K562 (cell line): ENCODE measurements around the gene TSR3. TPM values are rescaled to one million over a fixed set of nuclear protein-coding genes. Genes with fewer than 3 reads are reported as not detected.

Source experiments
- BACH1 ChIP-seq: fragments of 200-800 bp; sonication (Bioruptor generic); IDR thresholded peaks from 2 replicates; pipeline ENCODE4 v1.6.1; 2016; ENCODE audit warnings: missing genetic modification characterization, missing compliant biosample characterization
- GATA2 ChIP-seq: sonication (generic); formaldehyde crosslinking; IDR thresholded peaks from 2 replicates; pipeline ENCODE4 v1.4.0; 2020; ENCODE audit warnings: mild to moderate bottlenecking, missing genetic modification reagents
- KDM2B ChIP-seq: fragments of 250-450 bp; sonication (Bioruptor Pico); IDR thresholded peaks from 2 replicates; pipeline ENCODE4 v1.8.0; 2021; ENCODE audit warnings: mild to moderate bottlenecking, moderate library complexity
- MCM3 ChIP-seq: fragments of 450-650 bp; IDR thresholded peaks from 2 replicates; pipeline ENCODE4 v1.6.1; 2016
- PREB ChIP-seq: sonication (generic); formaldehyde crosslinking; IDR thresholded peaks from 2 replicates; pipeline ENCODE4 v1.8.1; 2023; ENCODE audit warnings: mild to moderate bottlenecking, missing genetic modification reagents
- PRPF4 ChIP-seq: fragments of 200-400 bp; formaldehyde crosslinking; IDR thresholded peaks from one replicate; pipeline ENCODE4 v1.6.1; 2017; ENCODE audit warnings: low read length, low read depth, mild to moderate bottlenecking; ENCODE audit not compliant: insufficient read depth, poor library complexity, severe bottlenecking
- PURB ChIP-seq: sonication (generic); formaldehyde crosslinking; IDR thresholded peaks from 2 replicates; pipeline ENCODE4 v1.9.0; 2021; ENCODE audit warnings: low read depth, mild to moderate bottlenecking, missing genetic modification reagents
- SAP30 ChIP-seq: fragments of 200-600 bp; sonication (generic); IDR thresholded peaks from 2 replicates; pipeline ENCODE4 v1.6.1; 2012; ENCODE audit warnings: borderline replicate concordance, low read depth, mild to moderate bottlenecking, moderate library complexity, low read length, control low read depth, inconsistent platforms; ENCODE audit not compliant: insufficient read depth, poor library complexity, severe bottlenecking
- SLC30A9 ChIP-seq: fragments of 250-450 bp; sonication (Bioruptor Pico); IDR thresholded peaks from 2 replicates; pipeline ENCODE4 v1.8.0; 2022; ENCODE audit warnings: mild to moderate bottlenecking, moderate library complexity
- SRSF9 ChIP-seq: fragments of 200-400 bp; formaldehyde crosslinking; IDR thresholded peaks from 2 replicates; pipeline ENCODE4 v1.6.1; 2017; ENCODE audit warnings: low read depth, low read length, borderline replicate concordance
- STAT5A ChIP-seq: IDR thresholded peaks from 2 replicates; pipeline ENCODE4 v1.6.1; 2012; ENCODE audit warnings: low read length, inconsistent platforms, borderline replicate concordance
- TFAP4 ChIP-seq: sonication (generic); formaldehyde crosslinking; IDR thresholded peaks from 2 replicates; pipeline ENCODE4 v1.8.0; 2022; ENCODE audit warnings: missing genetic modification reagents, mild to moderate bottlenecking, moderate library complexity, borderline replicate concordance
- THAP7 ChIP-seq: fragments of 250-450 bp; sonication (Bioruptor Pico); IDR thresholded peaks from 2 replicates; pipeline ENCODE4 v1.5.0; 2021
- VEZF1 ChIP-seq: fragments of 200-800 bp; sonication (Bioruptor generic); IDR thresholded peaks from 2 replicates; pipeline ENCODE4 v1.6.1; 2017; ENCODE audit warnings: missing genetic modification characterization, missing compliant biosample characterization
- XRCC5 ChIP-seq: fragments of 200-400 bp; formaldehyde crosslinking; IDR thresholded peaks from 2 replicates; pipeline ENCODE4 v1.6.1; 2017; ENCODE audit warnings: low read depth, mild to moderate bottlenecking, low read length
- ZFP30 ChIP-seq: fragments of 250-450 bp; sonication (Bioruptor Pico); IDR thresholded peaks from 2 replicates; pipeline ENCODE4 v1.8.0; 2022; ENCODE audit warnings: moderate library complexity, mild to moderate bottlenecking, inconsistent platforms, borderline replicate concordance
- ZMIZ1 ChIP-seq, 2 experiments: fragments of 150-350 bp in 1 of 2; IDR thresholded peaks; 2 replicates each; pipeline ENCODE4 v1.6.1; 2012 to 2016; ENCODE audit warnings: low read depth in 2 of 2, low read length in 2 of 2, mild to moderate bottlenecking in 1 of 2, moderate library complexity in 1 of 2
- ZNF212 ChIP-seq: fragments of 450-650 bp; formaldehyde crosslinking; IDR thresholded peaks from 2 replicates; pipeline ENCODE4 v1.4.0; 2020; ENCODE audit warnings: mild to moderate bottlenecking
- ZNF830 ChIP-seq: fragments of 250-450 bp; sonication (Bioruptor Pico); IDR thresholded peaks from 2 replicates; pipeline ENCODE4 v1.5.0; 2021; ENCODE audit warnings: mild to moderate bottlenecking
- polyA plus RNA-seq, 8 experiments: library from polyadenylated mRNA; depleted of rRNA in 4 of 8; stranded (reverse) in 5 of 8; unstranded in 3 of 8; fragments of >200 nt; fragmentation: Nextera tagmentation in 2 of 8; fragmentation: Illumina TruSeq in 1 of 8; extraction: Ambion mirVana in 2 of 8; extraction: Trizol in 1 of 8; gene quantifications; 2 replicates each; pipeline versions ENCODE4 v1.2.1 to v1.2.3, GENCODE V29; 2011 to 2014; ENCODE audit warnings: inconsistent platforms in 1 of 8, missing spikeins in 1 of 8
- total RNA-seq, 7 experiments: library from RNA; depleted of rRNA in 6 of 7; stranded (reverse); fragments of >200 nt in 6 of 7; fragmentation: Illumina TruSeq in 2 of 7; extraction: Trizol in 2 of 7; gene quantifications; 2 replicates each; pipeline versions ENCODE4 v1.2.1 to v1.2.3, GENCODE V29; 2011 to 2021; ENCODE audit warnings: low replicate concordance in 1 of 7

TSR3 gene
- total and polyA plus RNA-seq, 9 of the 15 experiments (the other 6 are each of a cell fraction or from before 2014, with no cell fraction given) = 1.5 to 74.8 (median 16.5) TPM

- TF ChIP-seq THAP7 (CRISPR knock-in tag) (no peak), STAT5A (no peak), PURB (CRISPR knock-in tag) (no peak), ZNF830 (CRISPR knock-in tag) (no peak), GATA2 (CRISPR knock-in tag) (no peak), SLC30A9 (CRISPR knock-in tag) (no peak), SAP30 (no peak), MCM3 (no peak), XRCC5 (no peak), ZFP30 (CRISPR knock-in tag) (no peak), PRPF4 (no peak), ZNF212 (CRISPR knock-in tag) (no peak), PREB (CRISPR knock-in tag) (no peak), SRSF9 (no peak), TFAP4 (CRISPR knock-in tag) (no peak; the same call in 1 of the 2 replicates), BACH1 (tag) (no peak), VEZF1 (peak; percentile 87), KDM2B (no peak), ZMIZ1 (IDR thresholded peaks at IDR 0.05; ENCODE audit: low read depth in 2 of 2, low read length in 2 of 2) (no peak)
These were observed 19.7 kb downstream of the TSR3 start (continued) for GRCh38 chr16:1331712-1332617.
